GM18951 (cell line): ENCODE measurements around the gene PMF1.

ENCODE experiments used
- POLR2A ChIP-seq: IDR thresholded peaks from 4 replicates; pipeline ENCODE4 v1.6.1; 2011; ENCODE audit warnings: mild to moderate bottlenecking; ENCODE audit not compliant: insufficient read length, insufficient read depth; ENCODE audit errors: extremely low read depth
- in situ Hi-C: fragments of 300-500 bp; cut with MboI; formaldehyde crosslinking; loops from one replicate; pipeline ENCODE4 v1.12.0; 2022; ENCODE audit warnings: low sequenced_read_pairs, mixed read lengths, inconsistent platforms; ENCODE audit not compliant: unreplicated experiment

The PMF1 gene

DNA sequence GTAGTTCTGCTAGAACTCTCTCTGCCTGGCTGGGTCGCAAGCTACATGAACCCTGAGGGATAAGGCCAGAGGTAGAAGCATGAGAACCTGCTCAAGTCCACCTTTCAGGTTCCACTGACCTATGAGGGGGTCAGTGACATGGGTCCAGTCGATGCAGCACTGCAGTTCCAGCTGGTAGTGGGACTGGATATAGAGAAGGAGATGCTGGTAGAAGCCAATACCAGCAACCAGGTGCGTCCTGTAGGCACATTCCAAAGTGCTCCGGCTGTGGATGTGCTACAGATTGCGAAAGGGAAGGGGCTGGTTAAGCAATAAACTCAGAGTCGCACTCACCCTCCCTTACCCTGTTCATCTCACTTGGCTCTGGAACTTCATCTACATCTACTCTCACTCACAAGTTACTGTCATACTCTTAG is 64.2 kb downstream of the PMF1 start:
- in situ Hi-C loops: no loop called here

DNA sequence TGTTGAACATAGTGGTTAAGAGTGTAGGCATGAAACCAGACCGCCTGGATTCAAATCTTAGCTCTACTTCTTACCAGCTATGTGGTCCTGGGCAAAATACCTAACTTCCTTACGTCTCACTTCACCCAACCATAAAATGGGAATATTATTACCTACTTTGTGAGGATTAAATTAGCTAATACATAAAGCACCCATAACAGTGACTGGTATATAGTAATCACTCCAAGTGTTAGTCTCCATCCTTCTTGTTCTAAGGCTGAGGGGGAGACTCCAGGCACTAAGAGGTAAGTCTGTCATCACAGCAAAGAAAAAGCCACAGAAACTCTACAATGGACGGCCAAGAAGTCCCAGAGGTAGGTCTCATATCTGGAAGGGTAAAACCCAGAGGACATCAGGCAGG is 67.0 kb downstream of the PMF1 start:
- in situ Hi-C loops: no loop called here
- TF ChIP-seq POLR2A: no peak

More for the DNA sequence above, 64.2 kb downstream of the PMF1 start:
- no peak for TF ChIP-seq POLR2A

DNA sequence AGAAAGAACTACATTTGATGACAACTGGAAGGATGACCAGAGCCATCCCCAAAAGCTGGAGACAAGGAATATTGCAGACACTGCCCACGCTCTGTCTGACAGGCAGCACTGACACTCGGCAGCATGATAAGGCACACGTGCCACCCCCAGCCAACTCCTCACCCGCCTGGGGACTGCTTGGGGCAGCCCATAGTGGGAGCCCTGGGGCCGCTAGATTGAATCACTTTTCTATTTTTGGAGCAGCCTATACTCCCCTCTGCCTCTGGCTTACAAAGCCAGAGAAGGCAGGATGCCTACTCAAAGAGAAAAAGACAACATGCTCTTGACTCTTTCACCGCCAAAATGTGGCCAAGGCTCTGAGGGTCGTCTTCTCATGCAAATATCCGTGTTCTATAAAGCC is 68.5 kb downstream of the PMF1 start:
- in situ Hi-C loops: no loop called here
- TF ChIP-seq POLR2A: no peak

DNA sequence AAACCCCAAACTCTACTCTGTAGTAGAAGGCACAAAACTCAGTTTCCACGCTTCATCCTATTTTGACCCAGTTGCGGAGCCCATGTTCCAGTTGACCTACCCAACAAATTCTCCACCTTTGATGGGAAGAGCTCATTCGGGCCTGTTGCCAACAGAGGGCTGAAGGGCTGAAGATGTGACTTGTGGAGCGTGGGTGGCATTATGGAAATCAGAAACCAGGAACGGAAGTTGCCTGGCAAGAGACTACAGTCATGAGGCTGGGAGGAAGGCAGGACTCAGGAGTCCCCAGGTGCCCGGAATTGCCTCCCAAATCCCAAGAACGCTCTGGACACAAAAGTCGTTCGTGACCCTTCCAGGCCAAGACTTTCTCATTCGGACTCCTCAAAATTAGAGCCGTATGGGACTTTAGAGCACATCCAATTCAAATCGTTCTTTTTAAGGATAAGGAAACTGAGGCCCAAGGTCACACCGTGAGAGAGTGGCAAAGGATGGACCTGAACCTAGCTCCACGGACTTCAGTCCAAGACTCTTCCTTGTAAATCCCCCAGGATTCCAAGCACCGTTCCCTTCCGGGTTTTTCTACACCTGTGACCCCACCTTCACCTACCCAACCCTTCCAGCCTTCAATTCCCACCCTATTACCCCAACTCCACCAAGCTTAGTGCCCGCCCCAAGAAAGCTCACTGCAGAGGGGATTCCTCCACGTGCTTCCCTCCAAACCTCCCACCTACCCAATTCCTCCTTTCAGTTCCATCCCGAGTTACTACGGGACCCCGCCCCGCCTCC is 69.1 kb downstream of the PMF1 start:
- no peak for TF ChIP-seq POLR2A
- in situ Hi-C loops: no loop called here

DNA sequence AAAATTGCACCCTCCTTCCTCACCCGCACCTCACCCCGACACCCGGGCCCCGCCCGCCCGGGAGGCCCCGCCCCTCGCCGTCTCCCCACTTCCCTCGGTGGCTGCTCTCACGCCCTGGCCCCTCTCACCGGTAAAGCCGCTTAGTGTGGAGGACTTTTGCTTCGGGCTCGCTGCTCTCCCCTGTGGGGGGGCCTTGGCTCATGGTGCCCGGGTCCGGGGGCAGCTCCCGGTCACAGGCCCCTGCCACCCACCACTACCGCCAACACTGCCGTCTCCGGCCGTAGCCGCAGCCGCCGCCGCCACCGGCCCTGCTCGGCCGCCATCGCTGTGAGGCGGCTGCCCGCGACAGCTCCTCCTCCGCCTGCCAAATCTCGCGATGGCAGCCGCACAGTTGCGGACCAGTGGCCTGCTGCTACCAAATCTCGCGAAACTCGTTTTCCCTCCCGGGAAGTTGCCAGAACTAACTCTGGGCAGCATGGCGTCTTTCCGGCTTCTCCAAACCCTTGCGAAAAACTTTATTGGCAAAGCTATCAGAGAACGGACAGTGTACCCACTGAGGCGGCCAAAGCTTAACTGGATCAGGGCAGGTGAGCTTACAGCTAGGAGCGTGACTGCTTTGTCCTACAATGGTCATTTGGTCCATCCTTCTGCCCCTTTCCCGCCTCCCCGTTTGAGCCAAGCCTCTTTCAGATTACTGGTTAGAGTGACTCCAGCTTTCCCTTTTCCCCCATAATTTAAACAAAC is 69.8 kb downstream of the PMF1 start, which contains the start of gene SMG5:
SMG5 (minus strand) TSS at position 347 of the 744 bp plus-strand sequence; CDS start at position 202, 145 bp downstream.
- TF ChIP-seq POLR2A: peak; percentile 98
- in situ Hi-C loops: no loop called here

DNA sequence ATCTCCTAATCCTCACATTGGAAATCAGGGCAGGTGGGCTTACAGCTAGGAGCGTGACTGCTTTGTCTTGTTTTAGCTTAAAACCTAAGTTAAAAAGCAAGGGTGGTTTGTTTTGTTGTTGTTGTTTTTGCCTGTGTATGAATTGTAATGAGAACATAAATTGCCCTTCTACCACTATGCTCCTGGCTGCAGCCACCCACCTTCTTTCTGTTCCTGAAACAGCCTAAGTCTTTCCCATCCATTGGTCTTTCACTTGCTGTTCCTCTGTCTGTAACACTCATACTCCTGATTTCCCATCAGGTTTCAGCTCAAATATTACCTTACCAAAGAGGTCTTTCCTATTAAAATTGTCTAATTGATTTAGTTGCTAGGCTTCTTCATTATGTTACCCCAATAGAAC is 70.7 kb downstream of the PMF1 start:
- in situ Hi-C loops: no loop called here
- TF ChIP-seq POLR2A: no peak

DNA sequence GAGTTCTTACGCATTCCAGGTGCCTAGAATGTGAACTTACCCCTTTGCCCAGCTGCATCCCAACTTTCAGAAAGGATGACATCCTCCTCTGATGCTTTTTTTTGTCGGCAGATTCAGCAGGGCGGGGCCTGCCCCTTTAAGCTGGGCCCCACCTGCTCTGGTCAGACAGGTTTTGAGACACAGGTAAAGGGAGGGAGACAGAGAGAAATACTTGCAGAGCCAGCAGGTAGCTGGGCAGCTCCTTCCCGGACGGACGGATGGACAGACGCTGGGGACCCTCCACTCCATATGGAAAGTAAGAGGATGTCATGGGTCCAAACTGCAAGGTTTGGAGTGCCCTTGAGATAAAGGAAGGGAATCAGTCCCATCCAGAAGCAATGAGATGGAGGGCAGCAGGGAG is 71.3 kb downstream of the PMF1 start, which contains the start of gene TMEM79:
TMEM79 (plus strand) TSS at position 214 of the 400 bp plus-strand sequence. CDS start 902 bp downstream, outside the sequence.
- no peak for TF ChIP-seq POLR2A
- in situ Hi-C loops: no loop called here

DNA sequence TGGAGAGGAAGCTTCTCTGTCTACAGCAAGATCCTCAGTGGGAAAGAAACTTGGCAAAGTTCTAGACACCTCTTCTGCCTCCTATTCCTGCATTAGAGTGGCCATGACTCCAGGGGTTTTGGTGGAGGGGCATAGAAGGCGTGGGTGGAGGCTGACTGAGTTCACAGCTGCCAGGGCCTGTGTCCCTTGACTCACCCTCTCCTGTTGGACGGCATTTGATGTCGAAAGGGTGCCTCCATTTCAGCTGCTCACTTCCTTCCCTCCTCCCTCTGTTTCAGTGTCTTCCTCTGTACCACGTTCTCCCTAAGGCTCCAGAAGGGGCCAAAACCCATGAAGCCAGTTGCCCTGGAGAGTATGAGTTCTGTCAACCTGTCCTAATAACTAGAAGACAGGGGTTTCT is 72.0 kb downstream of the PMF1 start:
- TF ChIP-seq POLR2A: no peak
- in situ Hi-C loops: no loop called here

DNA sequence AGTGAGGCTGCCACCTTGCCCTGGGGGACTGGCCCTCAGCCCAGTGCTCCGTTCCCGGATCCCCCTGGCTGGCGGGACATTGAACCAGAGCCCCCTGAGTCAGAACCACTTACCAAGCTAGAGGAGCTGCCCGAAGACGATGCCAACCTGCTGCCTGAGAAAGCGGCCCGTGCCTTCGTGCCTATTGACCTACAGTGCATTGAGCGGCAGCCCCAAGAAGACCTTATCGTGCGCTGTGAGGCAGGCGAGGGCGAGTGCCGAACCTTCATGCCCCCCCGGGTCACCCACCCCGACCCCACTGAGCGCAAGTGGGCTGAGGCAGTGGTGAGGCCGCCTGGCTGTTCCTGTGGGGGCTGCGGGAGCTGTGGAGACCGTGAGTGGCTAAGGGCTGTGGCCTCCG is 72.6 kb downstream of the PMF1 start:
- TF ChIP-seq POLR2A: no peak
- in situ Hi-C loops: no loop called here

DNA sequence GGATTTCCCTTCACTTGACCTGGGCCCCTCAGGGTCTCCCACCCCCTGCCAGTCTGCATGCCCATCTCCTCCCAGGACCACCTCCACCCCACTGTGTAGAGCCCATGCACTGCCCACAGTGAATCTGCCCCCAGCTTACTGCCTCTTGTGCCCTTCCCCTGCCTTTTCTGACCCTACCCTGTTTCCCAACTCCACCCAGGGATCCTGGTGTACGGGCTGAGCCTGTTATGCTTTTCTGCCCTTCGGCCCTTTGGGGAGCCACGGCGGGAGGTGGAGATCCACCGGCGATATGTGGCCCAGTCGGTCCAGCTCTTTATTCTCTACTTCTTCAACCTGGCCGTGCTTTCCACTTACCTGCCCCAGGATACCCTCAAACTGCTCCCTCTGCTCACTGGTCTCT is 73.3 kb downstream of the PMF1 start:
- TF ChIP-seq POLR2A: no peak
- in situ Hi-C loops: no loop called here
